Colonic mucosa (tissue), 4 donors: ENCODE data around the gene SPTAN1. TPM values are rescaled to one million over a fixed set of nuclear protein-coding genes. Genes with fewer than 3 reads are reported as not detected.

Experiments used
- DNase-seq: peaks from one replicate; pipeline ENCODE4 v3.0.0-alpha.2; 2020
- H3K27ac ChIP-seq: fragments of 200-600 bp; one replicate; pipeline ENCODE4 v1.8.0; 2021
- H3K27me3 ChIP-seq: fragments of 200-600 bp; one replicate; pipeline ENCODE4 v1.8.0; 2021
- H3K36me3 ChIP-seq: fragments of 200-600 bp; one replicate; pipeline ENCODE4 v1.8.0; 2021
- H3K4me1 ChIP-seq: fragments of 200-600 bp; one replicate; pipeline ENCODE4 v1.8.0; 2021; ENCODE audit warnings: mild to moderate bottlenecking
- H3K4me3 ChIP-seq: fragments of 200-600 bp; one replicate; pipeline ENCODE4 v1.8.0; 2021
- H3K9ac ChIP-seq, 2 donors: one replicate each; pipeline ENCODE4 v1.7.0; 2013; ENCODE audit warnings: control low read depth in 2 of 2, low read depth in 2 of 2, low read length in 2 of 2
- H3K9me3 ChIP-seq: fragments of 200-600 bp; one replicate; pipeline ENCODE4 v1.8.0; 2021
- CTCF ChIP-seq: fragments of 200-600 bp; IDR thresholded peaks from one replicate; pipeline ENCODE4 v1.8.0; 2022; ENCODE audit warnings: antibody characterized with exemption, mild to moderate bottlenecking
- intact Hi-C: fragments of 100-400 bp; cut with DNase I; formaldehyde crosslinking; loops from one replicate; pipeline ENCODE4 v1.14.1; 2022
- total RNA-seq, 2 donors: library from RNA; stranded (reverse); fragmentation: NEBNext Ultra II Directional in 1 of 2; extraction: Animal tissue kit (Norgen Biotek cat#: 25700) in 1 of 2; gene quantifications; one replicate each; pipeline ENCODE4 v1.2.1, GENCODE V29; 2021
- donor health status: healthy.
- donor health status: DM: no; HTN: no; CAD: no.
- donor health status: DM: no; HTN: no; CAD: no.

Gene SPTAN1
- total RNA-seq, 2 donors from 2014 or later, result 263 to 282 TPM

GRCh38 chr9:128554155-128554862 is 1.9 kb downstream of the SPTAN1 start:
- H3K27me3 ChIP-seq, result no peaks in the 10 kb centered on the region
- peak overlapping the region; percentile 87 for H3K27ac ChIP-seq
- intact Hi-C loops, result no loop called here
- peak overlapping the region; percentile 69 for H3K4me3 ChIP-seq
- H3K36me3 ChIP-seq, result no peaks in the 10 kb centered on the region
- H3K9ac ChIP-seq, result peak overlapping the region in 1 of 2 donors; percentile 97
- no peaks in the 10 kb centered on the region for H3K9me3 ChIP-seq
- DNase-seq, result peak; percentile 64
- peaks cover 27% of the 10 kb centered on the region for H3K4me1 ChIP-seq
- no peak for TF ChIP-seq CTCF

GRCh38 chr9:128555180-128555721 is 2.9 kb downstream of the SPTAN1 start:
- intact Hi-C loops, result no loop called here
- H3K27me3 ChIP-seq, result no peaks in the 10 kb centered on the region
- no peaks in the 10 kb centered on the region for H3K9me3 ChIP-seq
- peak overlapping the region; percentile 1 for H3K4me3 ChIP-seq
- no peak for TF ChIP-seq CTCF
- H3K36me3 ChIP-seq, result no peaks in the 10 kb centered on the region
- peak; percentile 43 for DNase-seq
- peaks cover 28% of the 10 kb centered on the region for H3K4me1 ChIP-seq
- H3K9ac ChIP-seq, result peak overlapping the region in 1 of 2 donors; percentile 97
- peak overlapping the region; percentile 87 for H3K27ac ChIP-seq

- Histone ChIP-seq H3K36me3 (no peaks in the 10 kb centered on the region), H3K9me3 (no peaks in the 10 kb centered on the region), H3K27me3 (no peaks in the 10 kb centered on the region), H3K4me1 (peaks cover 28% of the 10 kb centered on the region), H3K4me3 (no peak overlapping the region), H3K27ac (peak overlapping the region; percentile 87), H3K9ac (no peak overlapping the region)
- no peak for TF ChIP-seq CTCF
- intact Hi-C loops, result no loop called here
- DNase-seq, result no peak
These were observed 3.9 kb downstream of the SPTAN1 start for GRCh38 chr9:128556276-128556675.

GRCh38 chr9:128556926-128557634 is 4.7 kb downstream of the SPTAN1 start:
- DNase-seq, result no peak
- peaks cover 28% of the 10 kb centered on the region for H3K4me1 ChIP-seq

More at GRCh38 chr9:128556926-128557634, 4.7 kb downstream of the SPTAN1 start:
- TF ChIP-seq CTCF, result no peak
- Histone ChIP-seq H3K36me3 (no peaks in the 10 kb centered on the region), H3K27ac (peak overlapping the region; percentile 87), H3K27me3 (no peaks in the 10 kb centered on the region), H3K9me3 (no peaks in the 10 kb centered on the region), H3K9ac (no peak overlapping the region), H3K4me3 (no peak overlapping the region)
- intact Hi-C loops, result no loop called here
